NCI-H446 (cell line): ENCODE results near the gene PGLYRP4.
"Not testable (repeated sequence)": the region's sequence is repeated elsewhere in the genome, so short reads cannot be mapped to it uniquely, and the experiment has no call there.

Source experiments
- DNase-seq, 2 experiments: peaks; one replicate each; lab custom pipeline; 2025; lab: John Stamatoyannopoulos, UW

The PGLYRP4 gene

DNA sequence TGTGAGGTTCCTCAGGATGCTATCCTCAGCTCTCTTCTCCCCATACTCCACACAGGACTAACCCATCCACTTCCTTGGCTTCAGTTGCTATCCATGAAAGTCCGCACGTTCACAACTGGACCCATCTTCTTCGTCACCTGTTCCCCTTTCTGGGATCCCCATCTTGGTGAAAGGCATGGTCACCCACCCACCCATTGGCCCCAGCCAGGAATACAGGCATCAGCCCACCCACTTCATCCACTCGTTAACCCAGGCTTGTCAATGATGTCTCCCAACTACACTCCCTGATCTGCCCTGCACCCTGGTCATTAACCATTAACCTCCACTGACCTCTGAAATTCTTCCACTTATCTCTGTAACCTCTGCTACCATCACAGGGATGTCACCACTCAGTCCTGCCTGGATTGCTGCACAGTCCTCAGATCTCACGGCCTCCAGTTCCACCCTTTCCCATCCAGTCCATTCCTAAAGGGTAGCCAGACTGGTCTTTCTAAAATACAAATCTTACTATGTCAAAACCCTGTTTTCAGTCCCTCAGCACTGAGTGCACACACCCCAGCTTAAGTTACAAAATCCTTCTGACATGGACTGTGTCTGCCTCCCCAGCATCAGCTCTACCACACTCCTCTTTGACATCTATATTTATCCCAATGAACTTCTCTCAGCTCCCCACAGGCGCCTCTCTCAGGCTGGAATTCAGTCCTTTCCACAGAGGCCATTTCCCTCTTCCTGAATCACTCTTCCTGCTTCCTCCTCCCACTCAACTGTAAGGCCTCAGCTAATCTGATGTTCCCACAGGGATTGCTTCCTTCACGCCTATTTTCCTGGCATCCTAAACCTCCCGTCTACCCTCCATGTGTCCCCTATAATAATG is 10.4 kb downstream of the PGLYRP4 start:
- no peak for DNase-seq

DNA sequence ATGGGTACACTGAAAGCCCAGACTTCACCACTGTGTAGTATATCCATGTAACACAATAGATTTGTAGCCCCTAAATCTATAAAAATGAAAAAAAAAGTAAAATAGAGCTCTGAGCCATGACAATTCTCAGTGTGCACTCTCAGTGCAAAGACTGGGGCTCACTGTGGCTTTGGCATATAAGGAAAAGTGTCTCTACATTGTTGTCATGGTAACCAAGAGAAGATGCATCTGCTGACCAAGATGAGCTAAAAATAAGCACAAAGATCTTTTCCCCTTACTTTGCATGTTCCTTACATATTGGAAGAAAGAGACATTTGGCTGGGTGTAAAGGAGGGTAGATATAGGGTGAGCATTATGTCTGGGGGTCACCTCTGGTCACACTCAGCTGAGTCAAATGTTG is 12.0 kb downstream of the PGLYRP4 start:
- no peak for DNase-seq

GRCh38 chr1:153333902-153334301 is 14.7 kb downstream of the PGLYRP4 start:
- DNase-seq, result no peak

DNA sequence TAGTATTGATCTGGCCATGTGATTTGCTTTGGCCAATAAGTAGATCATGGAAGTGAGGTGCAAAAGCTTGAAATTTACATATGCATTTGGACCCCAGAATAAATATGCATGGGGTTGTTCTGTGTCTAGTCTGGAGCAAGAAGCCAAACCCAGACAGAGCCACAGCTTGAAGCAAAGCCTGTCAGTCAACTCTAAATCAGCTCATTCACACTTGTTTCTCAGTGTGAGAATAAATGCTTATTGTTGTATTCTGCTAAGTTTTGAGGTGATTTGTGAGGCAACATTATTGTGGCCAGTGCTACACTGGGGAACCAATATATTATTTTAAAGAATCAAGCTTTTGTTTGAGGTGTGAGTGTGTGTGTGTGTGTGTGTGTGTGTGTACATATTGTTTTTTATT is 23.7 kb downstream of the PGLYRP4 start:
- DNase-seq, result no peak

GRCh38 chr1:153322568-153322967 is 26.1 kb downstream of the PGLYRP4 start:
- no peak for DNase-seq

- not testable (repeated sequence) for DNase-seq
These were observed 30.5 kb downstream of the PGLYRP4 start for GRCh38 chr1:153318145-153318544.

DNA sequence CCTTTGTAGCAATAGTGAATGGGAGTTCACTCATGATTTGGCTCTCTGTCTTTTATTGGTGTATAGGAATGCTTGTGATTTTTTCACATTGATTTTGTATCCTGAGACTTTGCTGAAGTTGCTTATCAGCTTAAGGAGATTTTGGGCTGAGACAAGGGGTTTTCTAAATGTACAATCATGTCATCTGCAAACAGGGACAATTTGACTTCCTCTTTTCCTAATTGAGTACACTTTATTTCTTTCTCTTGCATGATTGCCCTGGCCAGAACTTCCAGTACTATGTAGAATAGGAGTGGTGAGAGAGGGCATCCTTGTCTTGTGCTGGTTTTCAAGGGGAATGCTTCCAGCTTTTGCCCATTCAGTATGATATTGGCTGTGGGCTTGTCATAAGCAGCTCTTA is 32.6 kb downstream of the PGLYRP4 start:
- not testable (repeated sequence) for DNase-seq

DNA sequence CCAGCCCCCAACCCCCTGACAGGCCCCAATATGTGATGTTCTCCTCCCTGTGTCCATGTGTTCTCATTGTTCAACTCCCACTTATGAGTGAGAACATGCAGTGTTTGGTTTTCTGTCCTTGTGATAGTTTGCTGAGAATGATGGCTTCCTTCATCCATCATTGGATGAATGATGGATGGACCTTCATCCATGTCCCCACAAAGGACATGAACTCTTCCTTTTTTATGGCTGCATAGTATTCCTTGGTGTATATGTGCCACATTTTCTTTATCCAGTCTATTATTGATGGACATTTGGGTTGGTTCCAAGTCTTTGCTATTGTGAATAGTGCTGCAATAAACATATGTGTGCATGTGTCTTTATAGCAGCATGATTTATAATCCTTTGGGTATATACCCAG is 34.3 kb downstream of the PGLYRP4 start:
- not testable (repeated sequence) for DNase-seq

DNA sequence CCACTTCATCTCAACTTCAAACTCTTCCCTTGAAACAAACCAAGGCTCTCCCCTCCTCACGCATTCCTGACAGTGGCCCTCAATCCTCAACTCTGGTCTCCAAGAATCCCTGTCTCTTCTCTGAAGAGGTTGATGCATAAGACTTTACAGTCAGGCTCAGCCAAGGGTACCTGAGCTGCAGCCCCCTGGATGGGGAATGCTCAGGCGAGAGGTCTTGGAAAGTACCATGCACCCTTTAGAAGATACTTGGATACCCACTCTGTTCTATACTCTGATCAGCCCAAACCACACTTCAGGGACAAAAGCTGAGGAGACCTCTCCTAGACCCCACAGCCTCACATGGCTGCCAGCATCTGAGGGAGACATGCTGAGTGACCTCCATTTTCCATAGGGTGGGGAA is 35.4 kb downstream of the PGLYRP4 start:
- no peak for DNase-seq

DNA sequence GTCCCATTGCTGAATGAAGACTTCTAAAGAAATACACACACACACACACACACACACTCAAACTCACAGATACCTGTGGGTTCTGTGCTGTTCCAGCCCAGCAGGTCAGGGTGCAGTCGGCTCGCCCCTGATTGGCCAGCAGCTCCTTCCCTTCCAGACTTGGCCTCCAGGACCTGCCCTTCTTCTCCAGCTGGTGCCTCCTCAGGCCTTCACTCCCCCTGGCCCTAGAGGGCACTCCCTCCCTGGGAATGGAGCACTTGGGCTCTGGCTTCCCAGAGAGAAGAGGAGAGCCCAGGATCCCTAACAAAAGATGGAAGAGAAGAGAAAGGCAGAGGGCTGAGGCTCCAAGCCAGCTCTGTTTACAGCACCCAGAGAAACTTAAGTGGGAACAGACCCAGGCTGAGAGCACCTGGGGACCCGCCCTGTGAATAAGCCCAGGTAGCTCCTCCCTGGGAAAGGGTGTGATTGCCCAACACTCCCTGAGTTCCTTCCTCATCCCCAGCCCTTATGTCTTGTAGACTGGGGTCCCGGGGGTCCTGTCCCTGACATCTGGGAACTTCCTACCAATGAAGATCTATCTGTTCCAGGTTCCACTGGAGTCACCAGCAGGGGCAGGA is 36.0 kb downstream of the PGLYRP4 start, which contains the start of gene PGLYRP3:
Gene PGLYRP3, minus strand, starts transcription at position 383 of the 617 bp plus-strand sequence. CDS start 2,287 bp downstream, outside the sequence.
- no peak for DNase-seq

GRCh38 chr1:153310526-153310925 is 38.1 kb downstream of the PGLYRP4 start:
- no peak for DNase-seq

DNA sequence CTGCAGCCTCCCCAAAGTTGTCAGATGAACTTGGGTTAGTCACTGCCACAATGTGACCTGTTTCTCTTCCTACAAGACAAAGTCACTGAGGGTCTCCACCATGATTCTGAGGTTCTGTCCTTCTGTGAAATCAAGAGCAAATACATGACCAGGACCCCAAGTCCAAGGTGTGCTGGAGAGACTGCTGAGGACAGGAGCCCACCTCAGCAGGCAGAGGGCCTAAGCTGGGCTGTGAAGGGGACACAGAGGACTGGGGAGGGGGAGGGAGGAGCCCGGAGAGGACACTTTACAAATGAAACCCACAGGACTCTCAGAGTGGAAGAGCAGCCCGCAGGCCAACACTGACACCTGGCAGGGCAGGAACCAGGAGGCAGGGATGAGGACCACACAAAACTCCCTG is 39.2 kb downstream of the PGLYRP4 start:
- no peak for DNase-seq

- no peak for DNase-seq
These were observed 40.1 kb downstream of the PGLYRP4 start for GRCh38 chr1:153308540-153308939.

DNA sequence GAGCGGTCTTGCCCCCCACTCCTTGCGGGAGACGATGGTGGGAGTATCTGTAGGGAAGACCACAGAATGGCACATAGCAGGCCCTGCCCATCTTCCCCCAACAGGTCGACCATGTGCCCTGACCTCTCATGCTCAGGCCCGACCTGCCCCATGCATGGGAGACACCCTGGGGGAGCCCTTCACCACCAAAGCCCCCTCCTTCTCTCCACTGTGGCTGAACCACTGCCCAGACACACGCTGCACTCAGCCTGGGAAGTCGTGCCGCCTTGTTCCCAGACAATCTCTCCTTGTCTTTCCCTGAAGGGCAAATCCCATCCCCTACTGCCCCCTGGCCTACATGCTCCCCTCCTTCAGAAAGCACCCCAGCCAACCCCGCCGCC is 41.4 kb downstream of the PGLYRP4 start:
- no peak for DNase-seq

DNA sequence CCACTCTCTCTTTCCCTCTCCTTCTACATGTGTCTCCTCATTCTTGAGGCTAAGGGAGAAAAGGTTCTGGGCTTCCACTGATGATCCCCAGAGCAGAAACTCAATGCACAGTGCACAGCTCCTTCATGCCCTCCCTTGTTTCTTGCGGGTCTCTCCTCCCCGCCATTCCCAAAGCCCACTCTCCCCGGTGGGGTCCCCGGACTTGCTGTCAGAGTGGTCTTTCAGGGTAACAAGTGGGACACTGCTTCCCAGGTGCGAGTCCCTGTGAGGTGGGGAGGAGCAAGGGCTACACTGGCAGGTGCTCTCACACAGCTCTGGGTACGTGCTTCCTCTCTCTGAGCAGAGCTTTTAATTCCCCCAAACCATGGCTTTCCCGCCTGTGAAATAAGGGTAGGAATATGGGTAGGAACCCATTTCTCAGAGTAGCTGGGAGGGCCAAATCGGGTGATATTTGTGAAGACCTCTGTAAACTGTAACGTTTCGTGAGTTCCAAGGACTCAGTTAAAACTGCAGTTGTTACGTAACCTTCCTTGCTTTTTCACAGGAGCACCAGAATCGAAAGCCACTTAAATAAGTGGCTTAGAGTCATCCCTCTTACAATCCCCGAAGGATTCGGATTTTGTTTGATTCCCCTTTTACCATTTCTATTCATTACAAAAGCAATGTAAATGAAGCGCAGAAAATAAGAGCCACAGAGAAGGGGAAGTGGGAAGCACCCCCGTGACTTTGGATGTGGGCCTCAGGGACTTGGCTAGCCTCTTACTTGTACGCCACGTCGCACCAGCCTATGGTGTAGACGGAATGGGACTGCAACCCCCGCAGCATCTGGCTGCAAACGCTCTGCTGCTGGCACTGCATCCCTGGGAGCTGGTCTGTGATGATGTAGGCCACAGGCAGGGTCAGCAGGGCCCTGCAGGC is 42.1 kb downstream of the PGLYRP4 start:
- DNase-seq, result no peak

GRCh38 chr1:153305682-153306081 is 43.0 kb downstream of the PGLYRP4 start:
- DNase-seq, result no peak

GRCh38 chr1:153302308-153302707 is 46.3 kb downstream of the PGLYRP4 start:
- no peak for DNase-seq

- no peak for DNase-seq
These were observed 54.8 kb downstream of the PGLYRP4 start for GRCh38 chr1:153293851-153294250.

- no peak for DNase-seq
These were observed 55.2 kb downstream of the PGLYRP4 start for GRCh38 chr1:153293480-153293775.

- no peak for DNase-seq
These were observed 55.7 kb downstream of the PGLYRP4 start for GRCh38 chr1:153292740-153293479.

DNA sequence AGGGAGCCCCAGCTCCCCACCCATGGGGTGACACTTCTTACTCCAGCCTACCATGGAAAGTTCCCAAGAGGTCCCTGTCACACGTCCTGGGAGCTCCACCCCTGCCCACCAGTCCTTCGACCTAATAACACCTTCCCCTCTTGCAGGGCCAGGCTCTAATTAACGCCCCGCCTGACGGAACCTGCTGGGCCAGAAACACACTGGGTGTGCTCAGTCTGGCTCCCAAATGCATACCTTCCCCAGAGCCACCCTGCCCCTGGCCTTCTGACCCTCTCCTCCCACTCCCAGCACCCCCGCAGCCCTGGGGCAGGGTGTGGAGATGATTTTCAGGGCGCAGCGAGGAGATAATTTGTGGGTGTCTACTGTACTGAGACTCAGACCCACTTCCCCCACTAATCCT is 56.5 kb downstream of the PGLYRP4 start:
- DNase-seq, result no peak

DNA sequence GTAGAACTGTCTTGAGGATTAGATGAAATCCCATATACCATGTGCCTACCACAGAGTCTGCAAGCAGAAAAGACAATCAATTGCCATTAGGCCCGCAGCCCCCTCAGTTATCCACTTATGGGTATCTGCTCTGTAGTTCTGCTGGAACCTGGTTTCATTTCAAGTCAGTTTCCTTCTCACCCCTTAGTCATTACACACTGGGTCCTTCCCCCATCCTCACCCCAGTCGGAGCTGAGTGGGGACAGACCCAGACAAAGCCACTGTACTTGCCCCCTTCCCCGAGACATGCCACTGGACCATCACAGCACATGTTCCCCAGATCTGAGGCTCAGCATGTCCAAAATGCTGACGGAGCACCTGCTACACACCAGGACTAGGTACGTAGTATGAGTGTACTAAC is 57.1 kb downstream of the PGLYRP4 start:
- DNase-seq, result no peak
